NCI-H1417 (cell line): ENCODE measurements around the gene NTN4.
"Not testable (repeated sequence)": the region's sequence is repeated elsewhere in the genome, so short reads cannot be mapped to it uniquely, and the experiment has no call there.

Source experiments
- DNase-seq, 3 experiments: peaks; one replicate each; lab custom pipeline; 2025; lab: John Stamatoyannopoulos, UW

Gene NTN4

GRCh38 chr12:95796225-95796981, 5.8 kb upstream of the NTN4 start:
- DNase-seq: no peak

GRCh38 chr12:95790917-95791849, 619 bp upstream of the NTN4 start:
- peak in 1 of 3 experiments; percentile 29 for DNase-seq

GRCh38 chr12:95789126-95790032, 1.2 kb downstream of the NTN4 start:
- peak in 2 of 3 experiments; percentile 65 to 73 for DNase-seq

- no peak for DNase-seq
These were observed 1.9 kb downstream of the NTN4 start for GRCh38 chr12:95788637-95789036.

GRCh38 chr12:95787274-95787818, 3.2 kb downstream of the NTN4 start:
- peak in 1 of 3 experiments; percentile 22 for DNase-seq

- DNase-seq: no peak
These were observed 5.6 kb downstream of the NTN4 start for GRCh38 chr12:95784915-95785314.

GRCh38 chr12:95784286-95784685, 6.3 kb downstream of the NTN4 start:
- DNase-seq: no peak

GRCh38 chr12:95775466-95775865, 15.1 kb downstream of the NTN4 start:
- DNase-seq: not testable (repeated sequence)

GRCh38 chr12:95774311-95775045, 16.1 kb downstream of the NTN4 start:
- no peak for DNase-seq

- no peak for DNase-seq
These were observed 17.2 kb downstream of the NTN4 start for GRCh38 chr12:95773320-95773719.

GRCh38 chr12:95767703-95768102, 22.9 kb downstream of the NTN4 start:
- DNase-seq: no peak

- DNase-seq: no peak
These were observed 24.1 kb downstream of the NTN4 start for GRCh38 chr12:95766356-95767019.

GRCh38 chr12:95764848-95765247, 25.7 kb downstream of the NTN4 start:
- no peak for DNase-seq

GRCh38 chr12:95763809-95764253, 26.7 kb downstream of the NTN4 start:
- peak in 1 of 3 experiments; percentile 18 for DNase-seq

GRCh38 chr12:95762123-95762785, 28.3 kb downstream of the NTN4 start:
- DNase-seq: no peak

GRCh38 chr12:95760371-95760770, 30.2 kb downstream of the NTN4 start:
- no peak for DNase-seq

GRCh38 chr12:95759718-95760117, 30.8 kb downstream of the NTN4 start:
- no peak for DNase-seq

GRCh38 chr12:95759039-95759438, 31.5 kb downstream of the NTN4 start:
- DNase-seq: no peak

GRCh38 chr12:95756362-95756761, 34.2 kb downstream of the NTN4 start:
- DNase-seq: no peak
